Right ventricle myocardium inferior (tissue), 1 donor: ENCODE results near the gene RBX1. TPM values are rescaled to one million over a fixed set of nuclear protein-coding genes. Genes with fewer than 3 reads are reported as not detected.
A peak's percentile ranks its signal among the peaks of the same experiment; 100 is the strongest.
"Not testable (repeated sequence)": the region's sequence is repeated elsewhere in the genome, so short reads cannot be mapped to it uniquely, and the experiment has no call there.

ENCODE experiments used
- ATAC-seq: fragments of 200-7000 bp; cut with Tn5 transposase; one replicate; pipeline ENCODE4 v1.9.1; 2020; ENCODE audit warnings: mild to moderate bottlenecking, moderate library complexity
- DNase-seq: peaks from one replicate; pipeline ENCODE4 v3.0.0; 2021; ENCODE audit errors: missing footprints
- intact Hi-C: fragments of 100-400 bp; cut with DNase I; formaldehyde crosslinking; loops from one replicate; pipeline ENCODE4 v1.11.0; 2022
- total RNA-seq: library from RNA; stranded (reverse); fragmentation: NEBNext Ultra II Directional; extraction: Animal tissue kit (Norgen Biotek cat#: 25700); gene quantifications from one replicate; pipeline ENCODE4 v1.2.1, GENCODE V29; 2021
- donor health status: DM: no; HTN: yes; CAD: no; lungs with severe emphysema.

Gene RBX1
- total RNA-seq, 1 donor from 2014 or later = 74.1 TPM

DNA sequence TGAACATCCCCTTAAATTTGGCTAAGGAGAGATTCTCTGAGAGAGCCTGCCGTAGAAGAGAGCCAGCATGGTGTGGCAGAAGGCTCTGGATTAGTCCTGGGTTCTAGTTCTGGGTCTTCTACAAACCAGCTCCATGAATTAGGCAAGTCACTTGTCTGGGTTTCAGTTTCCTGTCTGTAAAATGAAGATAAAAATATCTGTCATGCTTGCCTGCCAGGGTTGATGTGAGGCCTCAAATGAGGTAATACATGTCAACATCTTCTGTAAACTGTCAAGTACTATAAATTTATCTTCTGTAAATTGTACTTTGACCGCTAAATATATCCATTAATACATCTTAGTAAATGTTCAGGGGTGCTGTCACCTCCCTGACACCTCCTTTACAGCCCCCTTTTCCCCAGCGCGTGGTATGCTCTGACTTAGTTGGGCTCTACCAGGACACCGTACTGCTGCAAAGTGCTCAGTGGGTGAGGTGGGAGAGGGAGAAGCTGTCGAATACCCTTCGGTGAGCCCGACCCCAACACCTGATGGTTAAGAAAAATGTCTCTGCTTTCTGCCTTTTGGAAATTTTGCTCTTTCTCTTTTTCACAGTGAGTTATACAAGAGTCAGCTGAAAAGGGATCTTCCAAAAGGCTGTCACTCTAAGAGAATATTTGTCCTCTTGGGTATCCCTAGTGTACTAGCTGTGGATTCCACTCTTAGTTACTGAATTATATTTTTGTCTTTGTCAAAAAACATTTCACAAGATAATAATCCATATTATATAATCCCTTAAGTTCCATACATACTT is 15.0 kb downstream of the RBX1 start:
- intact Hi-C loops = no loop called here
- peak; percentile 47 for ATAC-seq

DNA sequence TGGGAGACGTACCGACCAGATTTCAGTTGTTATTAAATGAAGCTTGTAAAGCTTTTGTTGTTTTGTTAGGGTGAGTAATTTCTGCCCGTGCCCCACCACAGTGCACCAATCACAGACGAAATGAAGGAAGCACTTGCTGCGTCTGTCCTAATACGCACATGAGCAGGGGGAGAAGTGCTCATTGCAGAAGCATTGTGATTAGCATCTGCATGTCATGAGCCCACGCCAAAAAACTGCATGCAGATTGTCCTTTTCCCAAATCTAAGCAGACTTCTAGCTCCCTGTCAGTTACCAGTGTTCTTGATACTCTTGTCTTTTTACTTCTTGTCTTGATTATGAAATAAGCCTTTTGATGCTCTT is 15.5 kb downstream of the RBX1 start:
- intact Hi-C loops = no loop called here
- ATAC-seq (no peak), DNase-seq (no peak)

More for the DNA sequence above, 15.0 kb downstream of the RBX1 start:
- no peak for DNase-seq

DNA sequence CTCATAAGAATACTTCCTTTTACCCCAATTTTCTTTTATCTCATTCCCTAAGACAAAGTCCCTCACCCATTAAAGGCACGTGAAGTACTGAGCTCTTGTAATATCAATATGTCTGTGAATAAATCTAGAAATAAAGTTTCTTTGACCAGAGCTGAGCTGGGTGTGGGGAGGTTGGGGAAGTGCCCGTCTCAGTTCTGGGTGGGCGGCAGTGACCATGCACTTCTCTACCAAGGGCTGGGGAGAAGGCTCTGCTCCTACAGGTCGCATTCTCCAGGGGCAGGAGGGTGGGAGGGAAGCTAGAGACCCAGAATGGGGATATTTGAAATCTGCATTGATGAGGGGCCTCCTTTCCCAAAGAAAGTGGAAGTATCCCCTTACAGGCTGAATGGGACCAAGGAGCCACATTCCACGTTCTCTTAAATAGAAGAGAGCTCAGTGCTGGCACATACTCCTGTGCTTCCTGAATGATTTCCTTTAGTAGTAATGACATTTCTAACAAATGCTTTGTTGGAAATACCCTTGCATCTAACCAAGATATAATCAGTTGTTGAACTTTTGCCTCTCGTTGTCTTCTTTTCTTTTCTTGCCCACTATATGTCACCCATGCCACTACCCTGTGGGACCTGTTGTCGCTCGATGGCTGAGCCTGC is 16.1 kb downstream of the RBX1 start:
- DNase-seq = no peak
- ATAC-seq = no peak
- intact Hi-C loops = no loop called here

DNA sequence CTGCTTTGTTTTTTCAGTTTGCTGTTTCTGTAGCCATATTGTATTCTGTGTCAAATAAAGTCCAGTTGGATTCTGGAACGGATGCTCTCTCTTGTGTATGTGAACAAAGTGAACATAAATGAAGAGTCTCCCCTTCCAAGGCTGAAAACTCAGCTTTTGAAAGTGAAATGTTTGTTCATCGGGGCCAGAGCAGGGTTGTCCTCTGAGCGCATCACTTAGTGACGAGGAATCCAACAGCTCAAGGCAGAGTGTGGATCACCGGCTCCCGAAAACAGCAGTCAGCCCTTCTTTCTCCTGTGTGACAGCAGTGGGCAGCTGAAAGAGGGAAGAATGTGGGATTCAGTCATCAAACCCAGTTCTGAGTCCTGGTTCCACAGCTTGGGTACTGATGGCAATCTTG is 21.4 kb downstream of the RBX1 start:
- ATAC-seq (no peak), DNase-seq (no peak)
- intact Hi-C loops = no loop called here

DNA sequence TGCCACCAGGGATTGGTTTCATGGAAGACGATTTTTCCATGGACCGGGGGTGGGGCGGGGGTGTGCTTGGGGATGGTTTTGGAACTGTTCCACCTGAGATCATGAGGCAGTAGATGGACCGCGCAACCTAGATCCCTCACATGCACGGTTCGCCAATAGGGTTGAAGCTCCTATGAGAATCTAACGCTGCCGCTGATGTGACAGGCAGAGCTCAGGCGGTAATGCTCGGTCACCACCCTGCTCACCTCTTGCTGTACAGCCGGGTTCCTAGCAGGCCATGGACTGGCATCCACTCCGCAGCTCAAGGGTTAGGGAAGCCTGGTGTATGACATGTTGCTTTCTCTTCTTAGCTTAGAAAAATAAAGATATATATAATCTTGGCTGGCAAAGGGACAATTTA is 22.0 kb downstream of the RBX1 start:
- no peak for ATAC-seq
- DNase-seq = no peak
- intact Hi-C loops = no loop called here

DNA sequence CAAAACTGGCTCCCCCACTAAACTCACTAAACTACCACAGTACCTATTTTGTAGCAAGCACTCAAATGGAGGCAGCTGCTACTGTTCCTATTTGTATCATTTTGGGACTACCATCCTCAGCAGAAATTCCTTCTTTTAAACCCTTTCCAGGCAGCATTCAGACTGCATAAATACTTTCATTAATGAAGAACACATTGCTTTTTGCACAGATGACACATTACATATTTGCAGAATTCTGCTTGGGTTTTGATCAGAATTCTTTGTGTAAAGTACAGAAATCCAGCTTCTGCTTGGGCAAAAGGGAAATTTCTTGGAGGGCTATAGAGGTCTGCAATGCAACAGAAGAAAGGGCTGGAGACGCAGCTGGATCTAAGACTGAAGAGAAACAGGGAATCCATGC is 24.2 kb downstream of the RBX1 start:
- ATAC-seq (no peak), DNase-seq (no peak)
- intact Hi-C loops = no loop called here

DNA sequence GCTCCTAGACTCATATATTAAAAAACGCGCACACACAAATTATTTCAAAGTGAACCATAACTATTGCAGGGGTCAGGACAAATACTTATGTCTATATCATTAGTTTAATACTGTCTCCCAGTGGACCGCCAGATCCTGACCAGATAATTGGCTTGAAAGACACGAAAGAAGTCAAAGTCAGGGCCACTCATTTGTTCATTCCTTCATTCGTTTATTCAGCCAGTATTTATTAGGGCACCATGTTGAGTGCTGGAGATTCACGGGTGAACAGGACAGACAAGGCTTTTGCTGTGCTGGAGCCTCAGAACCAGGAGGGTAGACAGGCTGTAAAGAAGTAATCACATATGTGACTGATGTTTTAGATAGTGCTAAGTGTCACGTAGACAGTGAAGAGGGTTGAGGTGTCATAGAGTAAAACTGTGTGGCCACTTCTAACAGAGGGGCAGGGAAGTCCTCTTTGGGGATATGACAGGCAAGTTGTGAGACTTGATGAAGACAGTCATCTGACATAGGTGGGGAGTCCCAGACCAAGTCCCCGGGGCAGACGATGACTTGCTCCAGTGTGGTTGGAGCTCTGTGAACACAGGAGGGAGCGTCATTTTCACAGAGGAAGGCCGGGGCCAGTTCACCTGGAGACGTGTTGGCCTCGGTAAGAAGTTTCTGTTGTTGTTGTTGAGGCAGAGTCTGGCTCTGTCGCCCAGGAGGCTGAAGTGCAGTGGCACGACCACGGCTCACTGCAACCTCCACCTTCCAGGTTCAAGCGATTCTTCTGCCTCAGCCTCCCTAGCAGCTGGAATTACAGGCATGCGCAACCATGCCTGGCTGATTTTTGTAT is 25.9 kb downstream of the RBX1 start:
- intact Hi-C loops = no loop called here
- ATAC-seq = no peak
- no peak for DNase-seq

DNA sequence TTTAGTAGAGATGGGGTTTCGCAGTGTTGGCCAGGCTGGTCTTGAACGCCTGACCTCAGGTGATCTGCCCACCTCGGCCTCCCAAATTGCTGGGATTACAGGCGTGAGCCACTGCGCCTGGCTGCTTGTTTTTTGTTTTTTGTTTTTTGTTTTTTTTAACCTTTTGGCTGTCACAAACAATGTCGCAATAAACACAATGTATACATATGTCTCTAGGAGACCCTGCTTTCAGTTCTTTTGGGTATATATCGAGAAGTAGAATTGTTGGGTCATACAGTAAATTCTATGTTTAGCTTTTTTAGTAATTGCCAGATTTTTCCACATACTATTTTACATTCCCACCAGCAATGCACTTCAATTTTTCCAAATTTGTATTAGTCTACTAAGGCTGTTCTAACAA is 28.0 kb downstream of the RBX1 start:
- no peak for ATAC-seq
- intact Hi-C loops = no loop called here
- DNase-seq = no peak

DNA sequence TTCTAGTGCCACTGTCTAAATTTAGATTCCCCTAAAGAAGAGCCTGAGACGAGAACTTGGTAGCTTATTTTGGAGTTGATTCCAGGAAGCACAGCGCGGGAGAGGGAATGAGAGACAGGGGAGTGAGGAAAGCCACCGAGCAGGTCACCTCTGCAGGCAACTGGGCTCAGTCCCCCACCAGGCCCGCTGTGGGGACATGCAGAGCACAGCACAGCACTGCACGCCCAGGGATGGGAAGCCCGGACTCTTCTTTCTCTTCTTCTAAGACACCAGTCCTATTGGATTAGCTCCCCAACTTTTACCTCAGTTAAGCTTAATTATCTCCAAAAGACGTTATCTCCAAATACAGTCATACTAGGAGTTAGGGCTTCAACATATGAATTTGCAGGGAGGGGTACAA is 28.7 kb downstream of the RBX1 start:
- DNase-seq (no peak), ATAC-seq (no peak)
- intact Hi-C loops = no loop called here

DNA sequence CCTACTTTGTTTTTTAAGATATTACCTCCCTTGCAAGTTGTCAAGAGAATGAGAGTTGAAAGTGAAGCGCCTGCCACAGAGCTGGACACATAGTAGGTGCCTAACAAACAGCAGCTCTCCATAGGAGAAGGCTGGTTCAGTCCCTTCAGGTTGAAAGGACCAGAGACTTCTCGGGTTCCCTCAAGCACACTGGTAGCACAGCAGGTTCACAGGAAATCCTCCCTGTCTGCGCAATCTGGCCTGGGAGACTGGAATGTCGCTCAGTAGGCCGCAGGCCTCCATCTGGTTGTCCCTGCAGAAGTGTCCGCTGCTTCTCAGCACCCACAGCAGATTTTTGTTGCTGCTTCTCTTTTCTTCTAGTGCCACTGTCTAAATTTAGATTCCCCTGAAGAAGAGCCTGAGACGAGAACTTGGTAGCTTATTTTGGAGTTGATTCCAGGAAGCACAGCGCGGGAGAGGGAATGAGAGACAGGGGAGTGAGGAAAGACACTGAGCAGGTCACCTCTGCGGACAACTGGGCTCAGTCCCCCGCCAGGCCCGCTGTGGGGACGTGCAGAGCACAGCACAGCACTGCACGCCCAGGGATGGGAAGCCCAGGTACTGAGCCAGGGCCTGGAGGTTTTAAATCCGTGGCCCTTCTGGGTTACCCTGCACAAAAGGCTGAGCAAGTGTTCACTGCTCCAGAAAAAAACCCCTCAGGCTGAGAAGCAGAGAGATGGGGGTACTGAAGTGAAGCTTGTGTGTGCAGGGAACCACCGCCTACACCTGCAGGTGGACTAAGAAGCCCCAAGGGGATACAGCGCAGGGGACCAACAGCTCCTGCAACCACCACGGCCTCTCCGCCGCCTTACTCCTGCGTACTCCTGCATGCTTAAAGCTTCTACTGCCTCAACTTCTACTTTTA is 31.6 kb downstream of the RBX1 start:
- DNase-seq (no peak), ATAC-seq (peak; percentile 72)
- intact Hi-C loops = no loop called here

DNA sequence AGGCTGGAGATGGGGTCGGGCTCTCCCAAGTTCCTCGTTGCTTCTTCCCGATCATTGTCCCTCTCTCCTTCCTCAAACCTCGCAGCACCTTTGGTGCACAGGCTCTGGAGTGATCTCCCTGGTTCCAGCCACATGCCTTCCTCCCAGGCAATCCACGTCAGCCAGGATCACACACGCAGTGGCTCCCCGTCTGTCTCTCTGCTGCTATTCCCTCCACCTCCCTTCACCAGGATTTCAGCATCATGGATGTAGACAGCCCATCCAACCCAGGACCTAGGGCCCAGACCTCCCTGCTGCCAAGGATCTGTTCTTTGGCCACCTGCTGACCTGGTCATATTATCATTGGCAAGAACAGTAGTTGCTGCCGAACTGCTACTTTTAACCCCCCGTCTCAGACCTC is 40.1 kb downstream of the RBX1 start:
- intact Hi-C loops = no loop called here
- no peak for DNase-seq

DNA sequence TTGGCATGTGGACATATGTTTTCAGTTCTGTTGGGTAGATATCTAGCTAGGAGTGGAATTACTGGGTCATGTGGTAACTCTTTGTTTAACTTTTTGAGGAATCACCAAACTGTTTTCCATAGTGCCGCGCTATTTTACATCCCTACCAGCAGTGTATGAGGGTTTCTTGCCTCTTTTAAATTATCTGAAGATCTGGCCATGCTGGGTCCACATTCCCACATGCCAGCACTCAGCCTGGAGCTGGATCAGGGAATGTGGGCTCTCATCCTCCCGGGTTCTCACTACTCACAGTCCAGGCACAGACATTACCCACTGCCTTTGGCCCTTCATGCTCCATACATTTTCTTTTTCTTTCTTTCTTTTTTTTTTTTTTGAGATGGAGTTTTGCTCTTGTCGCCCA is 44.6 kb downstream of the RBX1 start:
- intact Hi-C loops = no loop called here
- ATAC-seq (no peak), DNase-seq (no peak)

More for the DNA sequence above, 40.1 kb downstream of the RBX1 start:
- ATAC-seq = no peak

DNA sequence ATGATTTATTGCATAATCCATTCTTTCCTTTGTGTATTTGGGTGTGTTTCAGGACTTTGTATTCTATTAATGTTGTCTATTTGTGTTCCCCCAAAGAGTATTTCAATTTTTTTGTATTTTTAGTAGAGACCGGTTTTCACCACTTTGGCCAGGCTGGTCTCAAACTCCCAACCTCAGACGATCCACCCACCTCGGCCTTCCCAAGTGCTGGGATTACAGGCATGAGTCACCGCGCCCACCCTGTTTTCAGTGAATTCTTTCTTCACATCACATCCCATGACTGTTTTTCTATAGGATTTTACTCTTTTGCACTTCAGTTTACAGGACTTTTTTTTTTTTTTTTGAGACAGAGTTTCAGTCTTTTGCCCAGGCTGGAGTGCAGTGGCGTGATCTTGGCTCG is 46.3 kb downstream of the RBX1 start:
- DNase-seq (no peak), ATAC-seq (no peak)
- intact Hi-C loops = no loop called here

DNA sequence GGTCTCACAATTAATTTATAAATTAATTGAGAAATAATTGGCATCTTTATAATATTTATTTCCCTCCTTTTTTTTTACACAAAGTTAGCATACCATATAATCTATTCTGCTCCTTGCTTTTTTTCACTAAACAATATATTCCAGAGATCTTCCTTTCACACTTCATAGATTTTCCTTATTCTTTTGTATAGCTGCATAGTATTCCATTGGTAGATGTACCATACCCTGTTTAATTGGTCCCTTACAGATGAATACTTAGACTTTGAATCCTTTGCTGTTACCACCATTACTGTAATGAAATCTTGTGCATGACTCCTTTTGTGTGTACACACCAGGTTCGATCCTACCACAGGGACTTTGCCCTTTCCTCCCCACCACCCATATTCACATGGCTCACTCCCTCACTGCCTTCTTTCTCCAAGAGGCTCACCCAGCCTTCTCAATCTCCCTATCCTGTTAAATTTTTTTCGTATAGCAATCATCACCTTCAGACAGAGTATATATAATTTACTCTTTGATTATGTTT is 48.9 kb downstream of the RBX1 start:
- ATAC-seq (no peak), DNase-seq (no peak)
- intact Hi-C loops = no loop called here

DNA sequence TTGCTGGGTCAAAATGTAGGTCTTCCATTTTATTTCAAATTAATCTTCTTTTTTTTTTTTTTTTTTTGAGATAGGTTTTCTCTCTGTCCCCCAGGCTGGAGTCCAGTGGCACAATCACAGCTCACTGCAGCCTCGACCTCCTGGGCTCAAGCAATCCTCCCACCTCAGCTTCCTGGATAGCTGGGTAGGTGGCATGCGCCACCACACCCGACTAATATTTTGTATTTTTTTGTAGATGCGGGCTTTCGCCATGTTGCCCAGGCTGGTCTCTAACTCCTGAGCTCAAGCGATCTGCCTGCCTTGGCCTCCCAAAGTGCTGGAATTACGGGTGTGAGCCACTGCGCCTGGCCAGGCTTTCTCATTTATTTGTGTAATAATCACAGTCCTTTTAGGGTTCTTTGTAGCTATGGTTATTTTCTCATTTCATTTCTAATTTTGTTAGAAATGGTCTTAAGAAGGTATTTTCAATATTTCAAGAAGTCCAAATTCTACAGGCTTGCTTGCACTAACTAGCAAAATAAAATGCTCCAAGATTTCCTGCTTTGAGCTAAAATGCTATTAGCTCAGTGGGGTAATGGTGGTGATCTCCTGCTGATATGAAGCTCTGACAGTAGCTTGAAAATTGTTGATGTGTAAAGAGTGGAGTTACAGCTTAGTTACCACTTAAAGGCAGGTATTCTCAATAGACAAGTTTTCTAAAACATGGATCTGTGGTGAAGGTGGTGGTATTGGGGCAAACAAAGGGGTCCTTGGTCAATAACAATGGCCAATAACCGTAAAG is 50.0 kb downstream of the RBX1 start:
- intact Hi-C loops = no loop called here
- DNase-seq (no peak), ATAC-seq (no peak)

DNA sequence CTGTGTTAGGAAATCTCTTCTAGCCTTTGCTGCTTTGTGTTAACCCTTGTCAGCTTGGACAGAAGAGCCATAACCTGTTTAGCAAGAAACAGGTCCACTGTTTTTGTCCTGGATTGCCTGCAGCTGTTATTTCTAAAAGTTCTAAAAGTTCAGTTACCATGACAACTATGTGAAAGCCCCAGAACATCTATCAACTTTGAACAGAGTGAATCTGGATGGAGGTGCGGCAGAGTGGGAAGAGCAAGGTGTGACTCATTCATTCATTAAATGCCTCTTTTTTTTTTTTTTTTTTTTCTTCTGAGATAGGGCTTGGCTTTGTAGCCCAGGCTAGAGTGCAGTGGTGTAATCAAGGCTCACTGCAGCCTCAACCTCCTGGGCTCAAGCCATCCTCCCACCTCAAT is 50.5 kb downstream of the RBX1 start:
- DNase-seq (no peak), ATAC-seq (no peak)
- intact Hi-C loops = no loop called here

DNA sequence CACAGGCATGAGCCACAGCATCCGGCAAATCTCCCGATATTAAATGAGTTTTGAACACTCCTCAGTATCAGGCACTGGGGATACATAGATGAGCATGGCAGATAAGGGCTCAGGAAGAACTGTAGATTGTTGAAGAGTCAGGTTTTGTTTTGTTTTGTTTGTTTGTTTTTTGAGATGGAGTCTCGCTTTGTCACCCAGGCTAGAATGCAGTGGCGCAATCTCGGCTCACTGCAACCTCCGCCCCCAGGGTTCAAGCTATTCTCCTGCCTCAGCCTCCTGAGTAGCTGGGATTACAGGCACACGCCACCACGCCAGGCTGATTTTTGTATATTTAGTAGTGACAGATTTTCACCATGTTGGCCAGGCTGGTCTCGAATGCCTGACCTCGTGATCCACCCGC is 51.2 kb downstream of the RBX1 start:
- ATAC-seq, DNase-seq, intact Hi-C loops: not testable (repeated sequence)

DNA sequence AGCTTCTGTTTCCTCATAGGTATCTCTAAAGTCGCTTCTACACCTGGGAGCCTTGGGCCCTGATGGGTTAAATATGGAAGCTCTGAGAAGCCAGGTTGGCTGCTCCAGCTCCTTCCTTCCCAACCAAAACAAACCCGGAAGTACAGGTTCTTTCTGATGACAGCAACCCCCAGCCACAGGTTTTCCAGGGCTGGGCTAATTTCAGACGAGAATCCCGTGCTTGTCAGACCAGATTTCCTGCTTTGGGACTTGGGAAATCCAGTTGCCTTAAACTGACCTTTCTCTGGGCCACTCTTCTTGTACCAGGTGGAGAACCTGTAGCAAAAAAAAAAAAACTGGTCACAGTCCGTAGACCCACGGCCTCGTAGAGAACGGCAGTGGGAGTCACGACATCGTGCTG is 51.9 kb downstream of the RBX1 start:
- no peak for DNase-seq
- intact Hi-C loops = no loop called here
- no peak for ATAC-seq
